Stimulated activated CD8-positive, alpha-beta memory T cell treated with anti-CD3 and anti-CD28 coated beads, Interleukin-15, amount 100 ng/mL, for 24 hours (primary cell): Measurements from ENCODE around the gene VCY1B.
"Not testable (repeated sequence)": the region's sequence is repeated elsewhere in the genome, so short reads cannot be mapped to it uniquely, and the experiment has no call there.

ENCODE experiments used
- DNase-seq: peaks from one replicate; pipeline ENCODE4 v3.0.0-alpha.2; 2020; ENCODE audit warnings: low read depth

VCY1B gene

GRCh38 chrY:14055927-14056326, at the start of gene VCY1B:
TSS of gene VCY1B (plus strand) at chrY:14056227. CDS start at chrY:14056290, 63 bp downstream.
- DNase-seq, result not testable (repeated sequence)

- not testable (repeated sequence) for DNase-seq
Observed at GRCh38 chrY:14011916-14012315, 44.1 kb upstream of the VCY1B start.

- DNase-seq, result not testable (repeated sequence)
Observed at GRCh38 chrY:14030395-14030794, 25.6 kb upstream of the VCY1B start.

GRCh38 chrY:14085877-14086276, 29.9 kb downstream of the VCY1B start:
- DNase-seq, result no peak
